ENCODE results near the gene GBF1.

GBF1 gene

DNA sequence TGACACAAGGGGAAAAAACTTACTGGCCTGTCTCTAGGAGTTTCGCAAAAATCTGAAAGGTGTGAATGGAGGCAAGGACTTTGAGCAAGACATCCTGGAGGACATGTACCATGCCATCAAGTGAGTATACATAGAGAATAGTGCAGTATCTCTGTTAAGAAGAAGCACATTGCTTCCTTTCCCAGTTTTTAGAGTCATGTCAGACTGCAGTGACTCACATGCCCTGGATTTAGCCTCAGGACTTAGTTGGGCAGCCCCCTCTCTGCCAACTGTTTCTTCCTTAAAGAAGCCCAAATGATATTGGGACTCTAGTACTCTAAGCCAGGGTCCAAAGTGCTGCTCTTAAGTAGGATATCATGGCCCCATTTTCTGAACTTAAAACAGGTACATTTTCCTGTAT is 122.1 kb downstream of the GBF1 start:
- no peak for DNase-seq

DNA sequence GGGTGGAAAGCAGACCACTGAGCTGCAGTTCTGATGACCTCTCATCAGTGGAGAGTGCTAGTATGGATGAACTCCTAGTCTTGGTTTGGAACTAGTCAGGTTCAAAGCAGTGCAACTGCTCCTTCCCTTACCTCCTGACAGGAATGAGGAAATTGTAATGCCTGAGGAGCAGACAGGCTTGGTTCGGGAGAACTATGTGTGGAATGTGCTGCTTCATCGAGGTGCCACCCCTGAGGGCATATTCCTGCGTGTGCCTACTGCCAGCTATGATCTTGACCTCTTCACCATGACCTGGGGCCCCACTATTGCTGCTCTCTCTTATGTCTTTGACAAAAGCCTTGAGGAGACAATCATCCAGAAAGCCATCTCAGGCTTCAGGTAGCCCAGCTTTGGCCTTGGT is 122.7 kb downstream of the GBF1 start:
- DNase-seq, result no peak

DNA sequence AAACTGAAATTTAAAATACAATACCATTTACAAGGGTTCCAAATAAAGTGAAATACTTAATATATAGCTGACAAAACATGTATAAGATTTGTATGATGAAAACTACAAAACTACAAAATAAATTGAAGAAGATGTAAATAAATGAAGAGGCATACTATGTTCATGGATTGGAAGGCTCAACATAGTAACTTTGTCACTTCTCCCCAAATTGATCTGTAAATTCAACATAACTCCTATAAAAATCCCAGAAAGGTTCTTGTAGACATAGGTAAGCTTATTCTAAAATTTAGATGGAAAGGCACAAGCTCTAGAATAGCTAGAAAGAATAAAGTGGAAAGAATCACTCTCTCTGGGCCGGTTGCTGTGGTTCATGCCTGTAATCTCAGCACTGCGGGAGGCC is 126.0 kb downstream of the GBF1 start:
- DNase-seq, result no peak

DNA sequence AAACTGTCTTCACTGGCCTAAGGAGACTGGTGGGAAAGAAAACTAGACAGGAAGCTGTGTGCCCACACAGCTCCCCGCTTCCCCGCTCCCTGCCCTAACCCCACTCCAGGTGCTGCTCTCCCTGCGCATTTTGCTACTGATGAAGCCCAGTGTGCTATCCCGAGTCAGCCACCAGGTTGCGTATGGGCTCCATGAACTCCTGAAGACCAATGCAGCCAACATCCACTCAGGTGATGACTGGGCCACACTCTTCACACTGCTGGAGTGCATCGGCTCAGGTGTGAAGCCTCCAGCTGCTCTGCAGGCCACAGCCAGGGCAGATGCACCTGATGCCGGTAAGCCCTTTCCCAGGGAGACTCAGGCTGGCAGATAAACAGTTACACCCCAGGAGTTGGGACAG is 129.9 kb downstream of the GBF1 start:
- no peak for DNase-seq

DNA sequence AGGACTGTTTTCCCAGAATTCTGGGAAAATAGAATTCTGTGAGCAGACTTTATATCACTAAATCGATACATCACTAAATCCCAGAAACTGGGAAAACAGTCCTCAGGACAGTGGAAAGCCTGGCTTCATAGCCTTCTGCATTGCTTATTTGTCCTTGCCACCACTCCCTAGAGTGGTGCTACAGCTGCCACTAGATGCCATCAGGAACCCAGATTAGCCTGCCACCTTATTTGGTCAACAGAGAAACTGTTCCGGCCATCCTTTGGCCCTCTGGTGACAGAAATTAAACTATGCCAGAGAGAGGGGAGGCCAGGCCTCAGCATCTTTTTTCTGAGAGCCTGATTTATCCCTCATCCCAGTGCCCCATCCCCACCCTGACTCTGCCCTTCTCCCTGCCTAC is 130.5 kb downstream of the GBF1 start:
- DNase-seq, result no peak

DNA sequence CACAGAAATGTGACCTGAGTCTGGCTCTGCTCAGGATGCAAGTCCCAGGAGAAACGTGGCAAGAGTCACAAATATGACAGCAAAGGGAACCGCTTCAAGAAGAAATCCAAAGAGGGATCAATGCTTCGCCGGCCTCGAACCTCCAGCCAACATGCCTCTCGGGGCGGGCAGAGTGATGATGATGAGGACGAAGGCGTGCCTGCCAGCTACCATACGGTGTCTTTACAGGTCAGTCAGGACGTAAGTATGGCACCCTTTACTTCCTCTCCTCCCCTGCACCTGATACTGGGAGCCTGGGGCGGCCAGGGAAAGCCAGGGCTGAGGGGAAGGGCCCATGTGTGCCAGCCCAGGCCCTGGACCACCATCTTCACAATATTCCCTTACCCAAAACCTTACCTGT is 131.6 kb downstream of the GBF1 start:
- no peak for DNase-seq

DNA sequence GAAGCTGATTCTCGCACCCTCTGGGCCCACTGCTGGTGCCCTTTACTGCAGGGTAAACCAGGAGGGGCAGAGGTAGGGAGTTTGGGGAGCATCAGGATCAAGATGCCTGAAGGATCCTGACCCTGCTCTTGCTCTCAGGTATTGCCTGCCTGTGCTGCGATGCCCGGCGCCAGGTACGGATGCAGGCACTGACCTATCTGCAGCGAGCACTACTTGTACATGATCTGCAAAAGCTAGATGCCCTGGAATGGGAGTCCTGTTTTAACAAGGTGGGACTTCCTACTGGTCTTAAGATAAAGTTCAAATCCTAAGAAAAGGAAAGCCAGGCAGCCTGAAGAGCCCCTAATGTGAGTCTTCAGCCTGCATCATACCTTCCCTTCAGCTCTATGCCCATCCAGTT is 134.1 kb downstream of the GBF1 start:
- no peak for DNase-seq

DNA sequence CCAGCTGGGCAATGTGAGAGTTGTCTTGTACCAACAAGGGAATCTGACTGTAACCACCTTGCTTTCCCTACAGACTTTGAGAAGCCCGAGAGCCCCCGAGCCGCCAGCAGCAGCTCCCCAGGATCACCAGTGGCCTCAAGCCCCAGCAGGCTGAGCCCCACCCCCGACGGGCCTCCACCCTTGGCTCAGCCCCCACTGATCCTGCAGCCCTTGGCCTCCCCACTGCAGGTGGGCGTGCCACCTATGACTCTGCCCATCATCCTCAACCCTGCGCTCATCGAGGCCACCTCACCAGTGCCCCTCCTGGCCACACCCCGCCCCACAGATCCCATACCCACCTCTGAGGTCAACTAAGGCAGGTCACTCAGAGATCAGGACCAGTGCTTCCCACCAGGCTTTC is 136.7 kb downstream of the GBF1 start:
- DNase-seq, result no peak

DNA sequence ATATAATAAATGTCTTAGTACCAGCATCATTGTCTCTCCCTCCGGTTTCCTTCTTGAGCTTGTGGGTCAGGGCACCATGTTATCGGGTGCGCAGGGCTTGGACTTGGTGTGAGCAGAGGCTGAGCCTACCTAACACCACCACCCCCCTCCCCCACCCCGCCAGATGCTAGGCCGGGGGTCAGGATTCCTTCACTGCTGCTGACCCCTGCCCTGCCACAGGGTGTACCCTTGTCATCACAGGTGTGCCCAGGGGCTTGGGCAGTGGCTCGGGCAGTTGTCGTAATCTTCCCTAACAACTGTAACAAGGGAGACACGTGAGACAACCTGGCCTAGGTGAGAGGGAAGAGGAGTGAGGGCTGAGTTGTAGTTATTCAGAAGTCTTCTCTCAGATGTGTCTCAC is 137.5 kb downstream of the GBF1 start:
- DNase-seq, result no peak

DNA sequence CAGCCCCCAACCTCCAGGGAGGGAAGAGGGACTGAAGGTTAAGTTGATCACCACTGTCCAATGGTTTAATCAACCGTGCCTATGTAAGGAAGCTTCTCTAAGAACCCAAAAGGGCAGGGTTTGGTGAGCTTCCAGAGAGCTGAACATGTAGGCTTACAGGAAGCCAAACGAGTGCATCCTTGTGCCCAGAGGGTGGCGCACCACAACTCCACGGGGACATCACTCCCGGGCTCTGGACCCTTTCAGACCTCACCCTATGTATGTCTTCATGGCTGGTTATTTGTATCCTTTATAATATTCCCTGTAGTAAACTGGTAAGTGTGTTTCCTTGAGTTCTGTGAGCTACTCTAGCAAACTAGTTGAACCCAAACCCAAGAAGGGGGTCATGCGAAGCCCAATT is 138.7 kb downstream of the GBF1 start:
- no peak for DNase-seq

DNA sequence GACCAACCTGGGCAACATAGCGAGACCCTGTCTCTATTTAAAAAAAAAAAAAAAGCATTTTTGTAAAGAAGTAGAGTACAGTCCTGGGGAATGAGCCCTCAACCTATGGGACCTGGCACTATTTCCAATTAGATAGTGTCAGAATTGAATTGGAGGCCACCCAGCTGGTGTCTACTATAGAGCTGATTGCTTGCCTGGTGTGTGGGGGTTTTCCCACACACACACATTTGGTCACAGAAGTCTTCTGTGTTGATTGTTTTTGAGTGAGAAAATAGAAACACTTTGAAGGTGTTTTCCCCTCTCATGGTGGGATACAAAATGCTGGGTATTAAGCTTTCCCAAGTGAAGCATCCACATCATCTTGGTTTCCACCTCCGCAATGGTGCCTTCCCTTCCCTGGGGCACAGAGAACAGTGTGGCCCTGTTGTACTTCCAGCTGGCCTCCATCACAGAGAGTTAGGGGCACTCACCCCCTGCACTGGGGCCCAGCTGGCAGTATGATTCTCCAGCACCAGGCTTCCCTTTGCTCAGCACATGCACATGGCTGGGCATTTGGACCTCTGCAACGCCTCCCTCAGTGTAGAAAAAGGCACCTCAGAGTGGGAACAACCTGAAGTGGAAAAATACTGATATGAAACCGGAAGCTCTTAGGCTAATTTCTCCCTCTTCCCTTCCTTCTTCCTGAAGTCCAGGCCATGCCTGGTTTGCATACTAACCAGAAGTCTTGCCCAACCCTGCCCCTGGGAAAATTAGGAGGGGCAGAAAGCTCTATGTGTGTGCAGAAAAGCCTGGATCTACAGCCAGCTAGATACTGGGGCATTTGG is 139.5 kb downstream of the GBF1 start:
- no peak for DNase-seq

DNA sequence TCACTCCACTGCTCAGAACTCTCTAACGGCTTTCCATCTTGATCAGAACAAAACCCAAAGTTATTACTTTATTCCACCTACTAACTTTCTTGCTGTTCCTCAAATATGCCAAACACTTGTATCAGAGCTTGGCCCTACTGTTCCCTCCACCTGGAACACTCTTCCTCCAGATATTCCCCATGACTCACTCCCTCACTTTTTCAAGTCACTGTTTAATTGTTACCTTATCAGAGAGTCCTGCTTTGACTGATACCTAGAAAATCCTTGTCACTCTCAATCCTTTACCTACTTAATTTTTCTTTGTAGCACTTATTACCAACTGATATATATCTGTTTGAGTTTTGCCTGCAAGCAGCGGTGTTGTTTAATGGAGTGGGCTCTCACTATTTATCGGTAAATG is 144.6 kb downstream of the GBF1 start:
- no peak for DNase-seq

DNA sequence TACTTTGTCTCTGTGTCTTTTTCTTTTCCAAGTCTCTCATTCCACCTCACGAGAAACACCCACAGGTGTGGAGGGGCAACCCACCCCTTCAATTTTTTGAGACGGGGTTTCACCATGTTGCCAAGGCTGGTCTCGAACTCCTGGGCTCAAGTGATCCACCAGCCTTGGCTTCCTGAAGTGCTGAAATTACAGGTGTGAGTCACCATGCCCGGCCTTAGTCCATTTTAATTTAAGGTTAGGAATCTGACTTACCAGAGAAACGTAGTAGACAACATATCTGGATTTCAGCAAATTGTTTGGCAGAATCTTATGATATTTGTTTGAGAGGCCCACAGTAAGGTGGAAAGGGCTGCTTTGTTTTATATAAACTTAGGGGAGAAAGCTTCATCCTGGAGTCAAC is 147.0 kb downstream of the GBF1 start:
- DNase-seq, result no peak

DNA sequence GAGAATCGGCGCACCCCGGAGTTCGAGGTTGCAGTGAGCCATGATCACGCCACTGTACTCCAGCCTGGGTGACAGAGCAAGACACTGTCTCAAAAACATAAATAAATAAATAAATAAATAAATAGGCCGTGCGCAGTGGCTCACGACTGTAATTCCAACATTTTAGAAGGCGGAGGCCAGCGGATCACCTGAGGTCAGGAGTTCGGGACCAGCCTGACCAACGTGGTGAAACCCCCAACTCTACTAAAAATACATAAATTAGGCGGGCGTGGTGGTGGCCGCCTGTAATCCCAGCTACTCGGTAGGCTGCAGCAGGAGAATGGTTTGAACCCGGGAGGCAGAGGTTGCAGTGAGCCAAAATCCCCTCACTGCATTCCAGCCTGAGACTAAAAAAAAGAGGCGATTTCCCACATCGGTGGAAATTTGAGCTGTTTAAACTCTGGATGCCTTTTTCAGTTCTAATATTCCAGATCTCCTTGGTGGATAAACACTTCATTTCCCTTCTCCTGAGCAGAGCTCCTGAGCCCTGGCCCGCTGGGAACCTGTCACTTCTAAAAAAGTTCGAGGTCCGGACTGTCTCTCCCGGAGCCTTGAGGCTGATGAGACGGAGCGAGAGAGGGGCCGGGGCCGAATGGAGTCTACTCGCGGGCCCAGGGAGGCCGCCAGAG is 148.2 kb downstream of the GBF1 start:
- DNase-seq, result peak; percentile 53

DNA sequence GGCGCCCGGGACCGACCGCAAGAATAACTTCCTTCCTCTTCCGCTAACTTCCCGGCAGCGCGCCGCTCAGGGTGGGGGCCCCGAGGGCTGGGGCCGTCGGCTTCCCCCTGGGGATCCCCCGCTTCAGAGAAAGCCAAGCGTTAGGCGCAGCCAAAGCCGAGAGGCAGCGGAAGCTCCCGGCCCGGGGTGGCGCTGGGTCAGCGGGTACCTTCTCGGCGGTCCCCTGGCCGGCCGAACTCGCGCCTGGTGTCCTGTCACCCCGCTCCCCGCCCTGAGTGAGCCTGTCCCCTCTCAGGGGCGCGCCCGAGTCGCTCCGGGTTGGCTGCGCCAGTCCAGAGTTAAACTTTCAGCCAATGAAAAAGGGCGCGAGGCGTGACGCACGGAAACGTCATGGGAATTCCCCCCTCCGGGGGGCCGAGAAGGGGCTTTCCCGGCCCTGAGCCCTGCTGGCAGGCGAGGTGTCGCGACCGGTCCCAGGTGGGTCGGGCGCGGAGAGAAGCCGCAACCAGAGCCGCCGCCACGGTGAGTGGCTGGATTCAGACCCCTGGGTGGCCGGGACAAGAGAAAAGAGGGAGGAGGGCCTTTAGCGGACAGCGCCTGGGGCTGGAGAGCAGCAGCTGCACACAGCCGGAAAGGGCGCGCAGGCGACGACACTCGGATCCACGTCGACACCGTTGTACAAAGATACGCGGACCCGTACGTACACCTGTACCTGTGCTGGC is 148.9 kb downstream of the GBF1 start:
- DNase-seq, result peak; percentile 61

DNA sequence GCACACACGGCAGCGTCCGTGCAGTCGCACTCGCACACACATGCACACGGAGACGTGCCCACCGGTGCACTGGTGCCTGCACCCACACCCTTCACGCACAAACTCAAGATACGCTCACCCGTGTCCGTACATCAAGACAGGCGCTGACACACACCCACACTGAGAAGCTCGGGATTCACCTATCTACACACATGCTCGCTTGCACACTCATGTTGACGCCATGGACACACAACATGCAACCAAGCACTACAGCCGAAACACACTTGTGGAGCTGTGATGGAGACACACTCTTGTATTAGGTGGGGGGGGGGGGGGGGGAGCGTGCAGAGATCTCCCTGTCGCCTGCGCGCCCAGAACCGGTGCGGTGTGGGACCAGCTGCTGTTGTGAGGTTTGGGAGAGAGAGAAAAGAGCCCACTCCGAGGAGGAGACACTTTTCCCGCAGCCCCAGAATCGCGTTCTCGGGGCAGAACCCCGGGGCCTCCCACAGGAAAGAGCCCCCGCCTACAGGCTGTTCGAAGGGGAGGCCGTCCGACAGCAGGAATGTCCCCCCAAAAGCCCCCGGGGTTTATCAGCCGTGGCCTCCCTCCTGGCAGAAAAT is 149.6 kb downstream of the GBF1 start:
- DNase-seq, result no peak

DNA sequence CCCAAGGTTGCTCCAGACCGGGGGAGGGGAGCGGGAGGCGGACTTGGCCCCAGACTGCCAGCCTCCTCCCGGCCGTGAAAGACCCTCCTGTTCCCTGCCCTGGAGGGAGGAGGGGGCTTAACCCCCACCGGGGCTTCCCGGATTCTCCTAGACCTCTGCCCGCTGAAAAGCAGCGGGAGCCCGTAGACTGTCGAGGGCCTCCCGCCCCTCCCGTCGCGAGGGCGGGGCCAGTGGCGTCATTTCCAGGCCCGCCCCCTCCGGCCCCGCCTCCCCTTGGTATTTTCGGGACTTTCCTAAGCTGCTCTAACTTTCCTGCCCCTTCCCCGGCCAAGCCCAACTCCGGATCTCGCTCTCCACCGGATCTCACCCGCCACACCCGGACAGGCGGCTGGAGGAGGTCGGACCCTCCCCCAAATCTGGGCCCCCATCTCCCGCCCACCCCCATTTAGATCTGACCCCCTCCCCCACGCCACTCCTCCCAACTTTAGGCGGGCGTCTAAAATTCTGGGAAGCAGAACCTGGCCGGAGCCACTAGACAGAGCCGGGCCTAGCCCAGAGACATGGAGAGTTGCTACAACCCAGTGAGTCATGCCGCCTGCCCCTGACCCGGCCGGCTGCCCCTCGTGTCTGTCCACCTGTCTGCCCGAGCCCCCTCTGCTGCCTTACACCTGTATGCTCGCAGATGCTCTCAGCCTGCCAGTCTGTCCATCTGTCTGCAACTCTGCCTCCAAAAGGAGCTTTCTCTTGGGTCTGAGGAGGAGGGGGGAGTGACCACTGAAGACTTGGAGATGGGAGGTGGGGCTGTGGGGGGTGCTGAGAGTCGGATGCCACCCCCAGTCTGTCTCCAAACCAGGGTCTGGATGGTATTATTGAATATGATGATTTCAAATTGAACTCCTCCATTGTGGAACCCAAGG is 150.3 kb downstream of the GBF1 start, which contains the start of gene NFKB2:
Gene NFKB2, plus strand, starts transcription at position 306 of the 917 bp plus-strand sequence. Its CDS starts 255 bp downstream, at position 561.
- DNase-seq, result peak; percentile 68

DNA sequence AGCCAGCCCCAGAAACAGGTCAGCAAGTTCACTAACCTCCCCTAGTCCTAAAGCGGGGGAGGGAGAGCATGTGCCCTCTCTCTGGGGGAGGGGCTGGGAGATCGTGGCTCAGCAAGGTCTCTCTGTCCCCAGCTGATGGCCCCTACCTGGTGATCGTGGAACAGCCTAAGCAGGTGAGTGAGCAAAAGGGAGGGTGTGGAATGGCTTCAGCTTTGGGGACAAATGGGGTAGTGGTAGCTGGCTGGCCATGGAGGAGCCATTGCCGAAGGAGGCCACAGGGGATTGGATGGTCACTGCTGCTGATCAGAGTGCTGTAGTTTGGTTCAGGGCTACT is 151.0 kb downstream of the GBF1 start:
- no peak for DNase-seq

DNA sequence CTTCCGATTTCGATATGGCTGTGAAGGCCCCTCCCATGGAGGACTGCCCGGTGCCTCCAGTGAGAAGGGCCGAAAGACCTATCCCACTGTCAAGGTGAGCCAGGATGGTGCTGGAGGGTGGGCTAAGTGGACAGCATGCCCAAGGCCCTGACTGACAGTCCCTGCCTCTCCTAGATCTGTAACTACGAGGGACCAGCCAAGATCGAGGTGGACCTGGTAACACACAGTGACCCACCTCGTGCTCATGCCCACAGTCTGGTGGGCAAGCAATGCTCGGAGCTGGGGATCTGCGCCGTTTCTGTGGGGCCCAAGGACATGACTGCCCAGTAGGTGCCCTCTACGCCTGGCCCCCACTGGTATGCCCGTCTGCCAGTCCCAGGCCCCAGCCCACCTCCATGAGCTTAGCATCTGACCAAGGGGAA is 151.4 kb downstream of the GBF1 start:
- DNase-seq, result no peak

DNA sequence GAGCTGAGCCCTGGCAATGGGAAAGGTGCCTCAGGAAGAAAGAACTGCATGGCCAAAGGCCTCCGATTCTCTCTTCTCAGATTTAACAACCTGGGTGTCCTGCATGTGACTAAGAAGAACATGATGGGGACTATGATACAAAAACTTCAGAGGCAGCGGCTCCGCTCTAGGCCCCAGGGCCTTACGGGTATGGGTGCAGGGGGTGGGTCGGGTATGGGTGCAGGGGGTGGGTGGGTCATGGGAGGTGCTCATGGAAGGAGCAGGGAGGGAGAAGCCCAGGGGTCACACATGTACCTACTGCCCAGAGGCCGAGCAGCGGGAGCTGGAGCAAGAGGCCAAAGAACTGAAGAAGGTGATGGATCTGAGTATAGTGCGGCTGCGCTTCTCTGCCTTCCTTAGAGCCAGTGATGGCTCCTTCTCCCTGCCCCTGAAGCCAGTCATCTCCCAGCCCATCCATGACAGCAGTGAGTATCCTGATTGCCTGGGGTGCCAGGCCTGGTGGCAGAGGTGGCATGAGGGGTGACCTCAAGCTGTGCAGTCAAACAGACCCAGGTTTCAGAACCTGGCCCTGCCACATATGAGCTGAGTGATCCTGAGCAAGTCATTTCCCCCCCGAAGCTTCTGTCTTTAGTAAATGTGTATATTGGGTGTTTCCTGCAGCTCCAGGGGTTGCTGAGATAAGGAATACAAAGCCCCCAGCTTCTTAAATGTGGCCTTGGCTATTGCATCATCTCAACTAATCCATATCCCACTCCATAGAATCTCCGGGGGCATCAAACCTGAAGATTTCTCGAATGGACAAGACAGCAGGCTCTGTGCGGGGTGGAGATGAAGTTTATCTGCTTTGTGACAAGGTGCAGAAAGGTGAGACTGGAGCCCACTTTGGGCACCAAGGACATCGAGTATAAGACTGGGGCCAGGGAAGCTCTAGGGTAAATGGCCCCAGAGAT is 152.2 kb downstream of the GBF1 start:
- DNase-seq, result no peak
